GM12878 (cell line): ENCODE results near the gene LGALSL. TPM values are rescaled to one million over a fixed set of nuclear protein-coding genes. Genes with fewer than 3 reads are reported as not detected.

ENCODE experiments used
- ATAC-seq: fragments of 200-7000 bp; cut with Tn5 transposase; 3 replicates; pipeline ENCODE4 v1.9.1; 2020; ENCODE audit warnings: mild to moderate bottlenecking, moderate library complexity
- BruUV-seq: library from RNA; stranded (reverse); fragments of 400-500 nt; replicated peaks from 2 replicates; lab custom pipeline; 2021; lab: Mats Ljungman, UMichigan
- CTCF ChIA-PET: fragments of 300-600 bp; sonication (Branson Sonifier 250); formaldehyde crosslinking; extraction: SDS; loops from one replicate; lab custom pipeline; 2021; ENCODE audit warnings: inconsistent platforms; lab: Yijun Ruan, JAX
- POLR2A ChIA-PET: fragments of 350-600 bp; formaldehyde crosslinking; extraction: SDS; loops from one replicate; lab custom pipeline; 2021; ENCODE audit warnings: inconsistent platforms; lab: Charles Lee
- RAD21 ChIA-PET: fragments of 300-600 bp; sonication (Branson Sonifier 250); formaldehyde crosslinking; loops from one replicate; lab custom pipeline; 2023; ENCODE audit warnings: antibody characterized with exemption; ENCODE audit not compliant: unreplicated experiment; lab: Charles Lee
- SMC1A ChIA-PET: fragments of 300-600 bp; sonication (Branson Sonifier 250); formaldehyde crosslinking; loops from one replicate; lab custom pipeline; 2023; ENCODE audit not compliant: unreplicated experiment, uncharacterized antibody; lab: Charles Lee
- DNase-seq: peaks from one replicate; pipeline ENCODE4 v3.0.0-alpha.2; 2011; ENCODE audit warnings: low read depth, low spot score
- FAIRE-seq: peaks from 3 replicates; lab custom pipeline; 2011; peaks lifted over from hg19 to GRCh38; lab: Jason Lieb, UNC
- H2AFZ ChIP-seq: 2 replicates; pipeline ENCODE4 v1.6.0; 2011; ENCODE audit warnings: low read depth, low read length, control low read depth; ENCODE audit not compliant: control insufficient read depth
- H3K27ac ChIP-seq: 2 replicates; pipeline ENCODE4 v1.5.1; 2011; ENCODE audit warnings: control low read depth; ENCODE audit not compliant: control insufficient read depth, insufficient read depth
- H3K27me3 ChIP-seq, 2 experiments: replicated peaks in 1 of 2; 2 replicates each; pipeline versions ENCODE4 v1.6.0 to v1.6.1; 2011; ENCODE audit warnings: low read length in 1 of 2; ENCODE audit not compliant: control insufficient read depth in 2 of 2, insufficient read depth in 2 of 2
- H3K36me3 ChIP-seq, 2 experiments: 2 replicates each; pipeline ENCODE4 v1.5.1; 2011; ENCODE audit warnings: low read length in 1 of 2; ENCODE audit not compliant: control insufficient read depth in 2 of 2, insufficient read depth in 2 of 2
- H3K4me1 ChIP-seq: 2 replicates; pipeline ENCODE4 v1.6.1; 2011; ENCODE audit warnings: mild to moderate bottlenecking, low read length, moderate library complexity, mixed read lengths; ENCODE audit not compliant: control insufficient read depth, insufficient read depth
- H3K4me2 ChIP-seq: 2 replicates; pipeline ENCODE4 v1.6.0; 2011; ENCODE audit warnings: control low read depth; ENCODE audit not compliant: control insufficient read depth, insufficient read depth
- H3K4me3 ChIP-seq: fragments of 200-600 bp; sonication (generic); 2 replicates; pipeline ENCODE4 v1.5.1; 2016
- H3K79me2 ChIP-seq: 2 replicates; pipeline ENCODE4 v1.6.0; 2011; ENCODE audit warnings: low read length; ENCODE audit not compliant: control insufficient read depth, insufficient read depth
- H3K9ac ChIP-seq: 2 replicates; pipeline ENCODE4 v1.8.0; 2011; ENCODE audit warnings: low read length, control low read depth, mixed read lengths; ENCODE audit not compliant: control insufficient read depth, insufficient read depth
- H3K9me3 ChIP-seq: replicated peaks from 3 replicates; pipeline ENCODE4 v1.5.1; 2011; ENCODE audit warnings: mild to moderate bottlenecking, low read length; ENCODE audit not compliant: control insufficient read depth, insufficient read depth
- H4K20me1 ChIP-seq: 2 replicates; pipeline ENCODE4 v1.6.0; 2011; ENCODE audit not compliant: control insufficient read depth, insufficient read depth
- BRCA1 ChIP-seq: IDR thresholded peaks from 2 replicates; pipeline ENCODE4 v1.6.1; 2011; ENCODE audit warnings: low read depth, low read length, improper control_type of control experiment
- KAT2A ChIP-seq: conservative IDR thresholded peaks from 2 replicates; pipeline ENCODE4 v1.6.1; 2011; ENCODE audit warnings: low read depth, low read length; ENCODE audit not compliant: control insufficient read depth
- KDM1A ChIP-seq: fragments of 200-600 bp; sonication (generic); IDR thresholded peaks from 2 replicates; pipeline ENCODE4 v1.6.1; 2016; ENCODE audit warnings: borderline replicate concordance
- MLLT1 ChIP-seq: fragments of 450-650 bp; IDR thresholded peaks from 2 replicates; pipeline ENCODE4 v1.6.1; 2016; ENCODE audit warnings: mild to moderate bottlenecking
- NBN ChIP-seq: fragments of 450-650 bp; IDR thresholded peaks from 2 replicates; pipeline ENCODE4 v1.6.1; 2016
- NR2C1 ChIP-seq: fragments of 450-650 bp; IDR thresholded peaks from 2 replicates; pipeline ENCODE4 v1.6.1; 2017; ENCODE audit warnings: antibody characterized with exemption, mild to moderate bottlenecking, moderate library complexity
- NR2C2 ChIP-seq: IDR thresholded peaks from 2 replicates; pipeline ENCODE4 v1.6.1; 2011; ENCODE audit warnings: borderline replicate concordance, low read depth; ENCODE audit not compliant: control insufficient read depth, insufficient read length
- POLR2AphosphoS5 ChIP-seq: IDR thresholded peaks from 2 replicates; pipeline ENCODE4 v1.6.1; 2011; ENCODE audit warnings: mild to moderate bottlenecking, low read length, inconsistent platforms
- RELA ChIP-seq: fragments of 450-650 bp; IDR thresholded peaks from 2 replicates; pipeline ENCODE4 v1.8.0; 2014; ENCODE audit warnings: borderline replicate concordance; ENCODE audit not compliant: partially characterized antibody
- SMAD5 ChIP-seq: IDR thresholded peaks from 2 replicates; pipeline ENCODE4 v1.6.1; 2016; ENCODE audit warnings: antibody characterized with exemption, low read depth
- STAT3 ChIP-seq: IDR thresholded peaks from 2 replicates; pipeline ENCODE4 v1.6.1; 2011; ENCODE audit warnings: low read depth, low read length, improper control_type of control experiment
- SUZ12 ChIP-seq: fragments of 200-600 bp; sonication (generic); IDR thresholded peaks from one replicate; pipeline ENCODE4 v1.6.1; 2018; ENCODE audit warnings: antibody characterized with exemption, mild to moderate bottlenecking; ENCODE audit not compliant: unreplicated experiment
- ZNF24 ChIP-seq: fragments of 450-650 bp; IDR thresholded peaks from 2 replicates; pipeline ENCODE4 v1.6.1; 2017; ENCODE audit warnings: antibody characterized with exemption, mild to moderate bottlenecking
- WGBS: methylation state at CpG from one replicate; pipeline ENCODE4 v1.1.6; 2016; ENCODE audit warnings: low lambda C conversion rate; ENCODE audit not compliant: insufficient replicate concordance, insufficient coverage; ENCODE audit errors: missing lambda C conversion rate; 5-methylcytosine and 5-hydroxymethylcytosine counted together
- in situ Hi-C: fragments of 300-500 bp; cut with MboI; formaldehyde crosslinking; loops from 9 replicates; pipeline ENCODE4 v1.14.3; 2018; ENCODE audit warnings: mixed read lengths
- intact Hi-C: fragments of 100-400 bp; cut with micrococcal nuclease; formaldehyde crosslinking; loops from one replicate; pipeline ENCODE4 v1.14.2; 2022; ENCODE audit not compliant: unreplicated experiment
- polyA plus RNA-seq, 11 experiments: library from polyadenylated mRNA; depleted of rRNA in 4 of 11; unstranded in 6 of 11; stranded (reverse) in 5 of 11; fragments of >200 nt; fragmentation: Nextera tagmentation in 4 of 11; fragmentation: Illumina TruSeq in 1 of 11; extraction: Ambion mirVana in 4 of 11; extraction: Trizol in 1 of 11; gene quantifications; 1 replicate in 1 of 11; 2 replicates in 10 of 11; pipeline versions ENCODE4 v1.2.1 to v1.2.3, GENCODE V29; 2011 to 2016; ENCODE audit warnings: inconsistent platforms in 2 of 11, missing spikeins in 2 of 11, low read depth in 1 of 11
- total RNA-seq, 4 experiments: library from RNA; depleted of rRNA in 3 of 4; stranded (reverse); fragments of >200 nt in 3 of 4; fragmentation: Illumina TruSeq in 1 of 4; extraction: Trizol in 1 of 4; gene quantifications; 2 replicates each; pipeline versions ENCODE4 v1.2.1 to v1.2.3, GENCODE V29; 2013 to 2021
- TF ChIP-seq, protein P1 (sequence below): fragments of 450-650 bp; IDR thresholded peaks from 2 replicates; pipeline ENCODE4 v1.6.1; 2017; ENCODE audit warnings: borderline replicate concordance
- TF ChIP-seq, protein P2 (sequence below): IDR thresholded peaks from 2 replicates; pipeline ENCODE4 v1.6.1; 2011; ENCODE audit warnings: mild to moderate bottlenecking, low read depth, low read length, moderate library complexity; ENCODE audit not compliant: insufficient replicate concordance
- TF ChIP-seq, protein P3 (sequence below): fragments of 450-650 bp; IDR thresholded peaks from 2 replicates; pipeline ENCODE4 v1.6.1; 2018; ENCODE audit warnings: mild to moderate bottlenecking, low read depth, moderate library complexity; ENCODE audit not compliant: partially characterized antibody

LGALSL gene
- total and polyA plus RNA-seq, 10 of the 15 experiments (the other 5 are each of a cell fraction or from before 2014, with no cell fraction given), result 3.3 to 9.1 (median 4.9) TPM

- intact Hi-C loops, result no loop called here
- ChIA-PET CTCF (no interaction called here), POLR2A (interaction anchor here (0.6 kb wide), 1 partner anchor 16 kb away, joined by 3 read pairs; no protein-coding TSS in a partner anchor), SMC1A (interaction anchor here (1.7 kb wide), 1 partner anchor 91 kb away, joined by 4 read pairs; no protein-coding TSS in a partner anchor), RAD21 (no interaction called here)
- in situ Hi-C loops, result no loop called here
- Histone ChIP-seq H2AFZ (no peak overlapping the region), H4K20me1 (no peaks in the 10 kb centered on the region), H3K4me2 (no peak overlapping the region), H3K4me3 (no peak overlapping the region), H3K9ac (no peak overlapping the region), H3K36me3 (no peaks in the 10 kb centered on the region), H3K9me3 (no peaks in the 10 kb centered on the region), H3K4me1 (no peaks in the 10 kb centered on the region), H3K27ac (no peak overlapping the region), H3K27me3 (no peaks in the 10 kb centered on the region; a peak in 1 of 4 replicates), H3K79me2 (no peaks in the 10 kb centered on the region)
- ATAC-seq (no peak), FAIRE-seq (no peak), DNase-seq (no peak)
- no TSS peak for BruUV-seq
- 80% methylated on average over 5 of the region's 5 CpGs for WGBS
- TF ChIP-seq ZNF24 (no peak), NBN (no peak), BRCA1 (no peak), MLLT1 (no peak), KAT2A (no peak), KDM1A (no peak), STAT3 (no peak), SUZ12 (no peak), POLR2AphosphoS5 (no peak), NR2C1 (no peak), RELA (no peak), SMAD5 (no peak), NR2C2 (no peak)
- TF ChIP-seq, protein P1, sequence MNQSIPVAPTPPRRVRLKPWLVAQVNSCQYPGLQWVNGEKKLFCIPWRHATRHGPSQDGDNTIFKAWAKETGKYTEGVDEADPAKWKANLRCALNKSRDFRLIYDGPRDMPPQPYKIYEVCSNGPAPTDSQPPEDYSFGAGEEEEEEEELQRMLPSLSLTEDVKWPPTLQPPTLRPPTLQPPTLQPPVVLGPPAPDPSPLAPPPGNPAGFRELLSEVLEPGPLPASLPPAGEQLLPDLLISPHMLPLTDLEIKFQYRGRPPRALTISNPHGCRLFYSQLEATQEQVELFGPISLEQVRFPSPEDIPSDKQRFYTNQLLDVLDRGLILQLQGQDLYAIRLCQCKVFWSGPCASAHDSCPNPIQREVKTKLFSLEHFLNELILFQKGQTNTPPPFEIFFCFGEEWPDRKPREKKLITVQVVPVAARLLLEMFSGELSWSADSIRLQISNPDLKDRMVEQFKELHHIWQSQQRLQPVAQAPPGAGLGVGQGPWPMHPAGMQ, result no peak
- TF ChIP-seq, protein P2, sequence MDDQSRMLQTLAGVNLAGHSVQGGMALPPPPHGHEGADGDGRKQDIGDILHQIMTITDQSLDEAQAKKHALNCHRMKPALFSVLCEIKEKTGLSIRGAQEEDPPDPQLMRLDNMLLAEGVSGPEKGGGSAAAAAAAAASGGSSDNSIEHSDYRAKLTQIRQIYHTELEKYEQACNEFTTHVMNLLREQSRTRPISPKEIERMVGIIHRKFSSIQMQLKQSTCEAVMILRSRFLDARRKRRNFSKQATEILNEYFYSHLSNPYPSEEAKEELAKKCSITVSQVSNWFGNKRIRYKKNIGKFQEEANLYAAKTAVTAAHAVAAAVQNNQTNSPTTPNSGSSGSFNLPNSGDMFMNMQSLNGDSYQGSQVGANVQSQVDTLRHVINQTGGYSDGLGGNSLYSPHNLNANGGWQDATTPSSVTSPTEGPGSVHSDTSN, result no peak
- TF ChIP-seq, protein P3, sequence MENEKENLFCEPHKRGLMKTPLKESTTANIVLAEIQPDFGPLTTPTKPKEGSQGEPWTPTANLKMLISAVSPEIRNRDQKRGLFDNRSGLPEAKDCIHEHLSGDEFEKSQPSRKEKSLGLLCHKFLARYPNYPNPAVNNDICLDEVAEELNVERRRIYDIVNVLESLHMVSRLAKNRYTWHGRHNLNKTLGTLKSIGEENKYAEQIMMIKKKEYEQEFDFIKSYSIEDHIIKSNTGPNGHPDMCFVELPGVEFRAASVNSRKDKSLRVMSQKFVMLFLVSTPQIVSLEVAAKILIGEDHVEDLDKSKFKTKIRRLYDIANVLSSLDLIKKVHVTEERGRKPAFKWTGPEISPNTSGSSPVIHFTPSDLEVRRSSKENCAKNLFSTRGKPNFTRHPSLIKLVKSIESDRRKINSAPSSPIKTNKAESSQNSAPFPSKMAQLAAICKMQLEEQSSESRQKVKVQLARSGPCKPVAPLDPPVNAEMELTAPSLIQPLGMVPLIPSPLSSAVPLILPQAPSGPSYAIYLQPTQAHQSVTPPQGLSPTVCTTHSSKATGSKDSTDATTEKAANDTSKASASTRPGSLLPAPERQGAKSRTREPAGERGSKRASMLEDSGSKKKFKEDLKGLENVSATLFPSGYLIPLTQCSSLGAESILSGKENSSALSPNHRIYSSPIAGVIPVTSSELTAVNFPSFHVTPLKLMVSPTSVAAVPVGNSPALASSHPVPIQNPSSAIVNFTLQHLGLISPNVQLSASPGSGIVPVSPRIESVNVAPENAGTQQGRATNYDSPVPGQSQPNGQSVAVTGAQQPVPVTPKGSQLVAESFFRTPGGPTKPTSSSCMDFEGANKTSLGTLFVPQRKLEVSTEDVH, result no peak
Measured at GRCh38 chr2:64421201-64421600, 32.8 kb upstream of the LGALSL start.
